LoVo (cell line): Measurements from ENCODE around the gene TSPO2.
"Not testable (repeated sequence)": the region's sequence is repeated elsewhere in the genome, so short reads cannot be mapped to it uniquely, and the experiment has no call there.

ENCODE experiments used
- DNase-seq: peaks from one replicate; pipeline ENCODE4 v3.0.0-alpha.2; 2016; ENCODE audit warnings: low spot score

TSPO2 gene

GRCh38 chr6:41042226-41043055 is at the start of gene TSPO2:
Gene TSPO2 (plus strand): TSS chr6:41042467. CDS start chr6:41042986, 519 bp downstream.
- DNase-seq: no peak

- DNase-seq: no peak
Measured at GRCh38 chr6:40992746-40993145, 49.5 kb upstream of the TSPO2 start.

DNA sequence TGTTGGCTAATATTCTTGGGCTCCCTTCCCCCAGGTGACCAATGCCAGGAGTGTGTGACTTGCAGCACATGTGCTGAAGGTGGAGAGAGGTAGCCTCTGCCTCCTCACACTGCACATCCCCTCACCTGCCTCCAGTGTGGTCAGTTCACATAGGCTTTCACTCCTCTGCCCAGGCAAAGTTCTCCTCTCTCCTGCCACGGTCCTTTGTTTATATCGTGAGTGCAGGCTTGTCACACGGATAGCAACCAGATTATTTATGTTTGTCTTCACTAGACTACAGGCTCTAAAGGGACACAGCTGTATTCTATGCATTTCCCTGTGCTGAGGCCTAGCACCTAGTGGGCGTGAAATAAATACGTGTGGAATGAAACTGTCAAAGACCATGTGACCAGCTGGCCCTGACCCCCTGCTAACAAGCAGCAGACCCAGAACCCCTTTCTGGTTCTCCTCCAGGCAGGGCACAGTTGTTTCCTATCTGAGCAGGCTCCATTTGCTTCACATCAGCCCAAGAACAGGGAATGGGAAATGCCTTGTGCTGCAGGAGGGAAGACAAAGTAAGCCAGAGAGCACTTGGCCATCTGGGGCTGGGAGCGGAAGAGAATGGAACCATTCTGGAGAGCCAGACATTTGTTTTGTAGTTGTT is 45.6 kb upstream of the TSPO2 start:
- DNase-seq: peak; percentile 1

DNA sequence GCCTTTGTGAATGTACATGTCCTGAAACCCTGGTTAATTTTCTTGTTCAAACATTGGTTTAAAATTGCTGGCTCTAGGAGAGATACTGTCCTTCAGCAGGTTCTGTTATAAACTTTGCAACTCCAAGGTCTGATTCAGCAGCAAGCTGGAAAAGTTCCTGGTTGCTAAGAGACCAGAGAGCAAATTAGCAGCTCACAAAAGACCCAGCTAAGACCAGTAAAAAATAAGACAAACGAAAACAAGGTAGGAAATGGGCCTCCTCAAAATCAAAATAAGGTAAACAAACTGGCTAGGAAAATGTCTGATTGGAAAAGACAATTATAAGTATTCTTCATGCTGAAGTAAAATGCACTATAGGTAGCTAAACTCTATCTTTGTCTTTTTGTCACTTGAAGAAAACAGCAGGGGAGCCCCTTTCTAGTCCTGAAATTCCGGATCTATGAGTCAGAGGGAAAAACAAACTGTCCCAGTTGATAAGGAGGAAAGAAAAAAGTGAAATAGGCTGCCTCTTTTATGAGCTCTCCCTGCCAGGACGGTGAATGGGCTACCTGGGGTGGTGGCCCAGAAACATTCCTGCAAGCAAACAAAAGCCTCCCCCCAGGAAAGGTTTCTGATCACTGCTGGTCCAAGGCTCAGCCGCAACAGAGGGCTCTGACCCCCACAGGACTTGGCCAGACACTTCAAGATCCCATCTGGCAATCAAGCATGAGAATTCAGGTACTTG is 44.9 kb upstream of the TSPO2 start:
- peak; percentile 88 for DNase-seq

DNA sequence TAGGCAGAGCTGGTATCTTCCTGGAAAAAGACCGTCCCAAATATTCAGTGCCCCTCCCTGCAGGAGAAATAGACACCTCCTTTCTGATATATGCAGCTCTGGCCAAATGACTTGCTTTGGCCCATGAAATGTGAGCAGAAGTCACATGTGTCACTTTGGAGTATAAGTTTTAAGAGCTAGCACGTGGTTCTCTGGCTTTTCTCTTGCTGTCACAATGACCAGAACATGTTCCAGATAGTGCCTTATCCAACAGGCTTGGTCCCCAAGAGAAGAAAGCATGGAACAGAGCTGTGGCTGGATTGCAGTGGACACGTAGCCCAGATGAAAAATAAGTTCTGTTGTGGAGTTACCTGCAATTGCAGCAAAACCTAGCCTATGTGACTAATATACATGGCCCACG is 43.6 kb upstream of the TSPO2 start:
- DNase-seq: no peak

- DNase-seq: peak; percentile 9
Measured at GRCh38 chr6:40999569-40999968, 42.7 kb upstream of the TSPO2 start.

- DNase-seq: no peak
Measured at GRCh38 chr6:41000248-41000647, 42.0 kb upstream of the TSPO2 start.

- no peak for DNase-seq
Measured at GRCh38 chr6:41002168-41002567, 40.1 kb upstream of the TSPO2 start.

DNA sequence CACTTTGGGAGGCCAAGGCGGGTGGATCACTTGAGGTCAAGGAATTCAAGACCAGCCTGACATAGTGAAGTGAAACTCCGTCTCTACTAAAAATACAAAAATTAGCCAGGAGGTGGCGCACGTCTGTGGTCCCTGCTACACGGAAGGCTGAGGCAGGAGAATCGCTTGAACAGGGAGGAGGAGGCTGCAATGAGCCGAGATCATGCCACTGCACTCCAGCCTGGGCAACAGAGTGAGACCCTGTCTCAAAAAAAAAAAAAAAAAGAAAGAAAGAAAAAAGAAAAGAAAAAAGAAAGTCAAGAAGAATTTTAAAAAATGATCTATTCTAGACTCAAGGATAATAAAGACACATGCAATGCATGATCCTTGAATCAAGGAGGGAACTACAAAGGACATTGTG is 36.0 kb upstream of the TSPO2 start:
- DNase-seq: peak; percentile 50

DNA sequence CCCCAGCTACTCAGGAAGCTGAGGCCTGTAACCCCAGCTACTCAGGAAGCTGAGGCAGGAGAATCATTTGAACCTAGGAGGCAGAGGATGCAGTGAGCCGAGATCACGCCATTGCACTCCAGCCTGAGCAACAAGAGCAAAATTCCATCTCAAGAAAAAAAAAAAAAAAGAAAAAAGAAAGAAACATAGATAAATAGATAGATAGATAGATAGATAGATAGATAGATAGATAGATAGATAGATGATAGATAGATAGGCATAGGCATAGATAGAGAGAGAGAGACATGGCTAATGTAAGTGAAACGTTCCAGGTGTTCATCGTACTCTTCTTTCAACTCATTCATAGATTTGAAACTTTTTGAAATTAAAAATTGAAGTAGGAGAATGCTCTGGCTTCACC is 35.3 kb upstream of the TSPO2 start:
- not testable (repeated sequence) for DNase-seq

GRCh38 chr6:41008011-41008410 is 34.3 kb upstream of the TSPO2 start:
- DNase-seq: no peak

DNA sequence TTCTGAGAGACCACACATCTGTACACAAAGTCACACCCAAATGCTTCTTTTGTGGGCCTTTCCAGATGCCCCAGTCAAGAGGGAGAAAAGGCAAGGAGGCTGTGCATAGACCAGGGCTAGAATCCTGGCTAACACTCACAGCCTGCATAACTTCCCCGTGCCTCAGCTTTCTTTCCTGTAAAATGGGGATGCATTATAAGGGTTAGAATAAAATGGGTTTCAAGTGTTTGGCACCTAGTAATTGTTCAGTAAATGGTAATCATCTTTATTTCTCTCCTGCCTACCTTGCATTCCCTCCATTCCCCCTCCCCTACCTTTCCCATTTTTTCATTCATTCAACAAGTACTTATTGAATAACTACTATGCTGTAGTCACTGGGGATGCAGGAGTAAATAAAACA is 32.6 kb upstream of the TSPO2 start:
- DNase-seq: no peak

GRCh38 chr6:41011673-41012072 is 30.6 kb upstream of the TSPO2 start:
- DNase-seq: no peak

GRCh38 chr6:41013466-41014153 is 28.7 kb upstream of the TSPO2 start:
- no peak for DNase-seq

DNA sequence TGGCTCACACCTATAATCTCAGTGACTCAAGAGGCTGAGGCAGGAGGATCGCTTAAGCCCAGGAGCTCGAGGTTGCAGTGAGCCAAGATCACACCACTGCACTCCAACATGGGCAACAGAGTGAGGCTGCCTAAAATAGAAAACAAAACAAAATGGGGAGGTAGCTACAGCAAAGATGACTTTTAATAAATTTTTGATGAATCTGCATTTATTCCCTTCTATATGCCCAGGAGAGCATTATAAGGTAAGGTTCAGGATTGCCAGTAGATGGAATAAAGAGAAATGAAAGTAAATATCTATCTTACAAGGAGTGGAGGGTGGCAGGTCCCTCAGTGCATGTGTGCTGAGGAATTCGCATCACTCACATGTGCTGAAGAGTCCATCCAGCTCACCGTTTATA is 27.5 kb upstream of the TSPO2 start:
- no peak for DNase-seq

DNA sequence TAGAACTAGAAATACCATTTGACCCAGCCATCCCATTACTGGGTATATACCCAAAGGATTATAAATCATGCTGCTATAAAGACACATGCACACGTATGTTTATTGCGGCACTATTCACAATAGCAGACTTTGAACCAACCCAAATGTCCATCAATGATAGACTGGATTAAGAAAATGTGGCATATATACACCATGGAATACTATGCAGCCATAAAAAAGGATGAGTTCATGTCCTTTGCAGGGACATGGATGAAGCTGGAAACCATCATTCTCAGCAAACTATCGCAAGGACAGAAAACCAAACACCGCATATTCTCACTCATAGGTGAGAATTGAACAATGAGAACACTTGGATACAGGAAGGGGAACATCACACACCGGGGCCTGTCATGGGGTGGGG is 26.4 kb upstream of the TSPO2 start:
- DNase-seq: not testable (repeated sequence)

DNA sequence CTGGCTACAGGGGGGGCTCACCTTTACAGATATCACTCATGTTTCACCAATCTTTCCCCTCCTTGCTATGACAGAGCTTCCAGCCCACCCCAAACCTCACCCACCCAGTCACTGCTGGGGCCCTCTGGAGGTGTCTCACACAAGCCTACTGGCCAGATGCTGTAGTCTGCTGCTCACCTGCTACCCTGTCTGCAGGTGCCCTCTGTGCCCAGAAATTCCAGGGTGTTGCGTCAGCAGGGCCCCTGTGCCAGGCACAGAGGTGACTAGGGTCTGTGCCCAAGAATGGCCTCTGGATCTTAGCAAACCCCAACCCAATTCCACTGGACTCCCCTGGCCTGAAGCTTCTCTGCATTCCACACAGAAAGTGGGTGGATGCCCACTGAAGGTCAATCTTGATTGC is 24.6 kb upstream of the TSPO2 start:
- DNase-seq: no peak

- DNase-seq: peak; percentile 6
Measured at GRCh38 chr6:41021832-41022231, 20.4 kb upstream of the TSPO2 start.

GRCh38 chr6:41022294-41022693 is 20.0 kb upstream of the TSPO2 start:
- no peak for DNase-seq

DNA sequence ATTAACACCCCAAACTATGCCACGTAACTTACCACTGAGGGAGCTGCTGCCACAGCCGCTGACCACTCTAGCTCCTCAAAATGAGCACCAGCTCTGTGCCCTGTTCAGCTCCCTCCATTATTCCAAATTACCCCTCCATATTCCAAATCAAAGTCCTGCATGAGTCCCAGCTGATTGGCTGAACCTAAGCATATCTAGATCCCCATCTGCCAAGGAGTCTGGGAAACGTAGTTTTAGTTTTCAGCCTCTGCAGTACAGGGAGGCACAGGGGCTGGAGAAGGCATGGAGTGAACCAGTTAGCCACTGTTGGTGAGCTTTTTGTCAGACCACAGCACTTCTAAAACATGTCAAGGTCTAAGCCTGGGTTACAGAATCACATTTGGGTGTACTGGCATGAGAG is 19.2 kb upstream of the TSPO2 start:
- DNase-seq: no peak

GRCh38 chr6:41025966-41026530 is 16.2 kb upstream of the TSPO2 start:
- no peak for DNase-seq

DNA sequence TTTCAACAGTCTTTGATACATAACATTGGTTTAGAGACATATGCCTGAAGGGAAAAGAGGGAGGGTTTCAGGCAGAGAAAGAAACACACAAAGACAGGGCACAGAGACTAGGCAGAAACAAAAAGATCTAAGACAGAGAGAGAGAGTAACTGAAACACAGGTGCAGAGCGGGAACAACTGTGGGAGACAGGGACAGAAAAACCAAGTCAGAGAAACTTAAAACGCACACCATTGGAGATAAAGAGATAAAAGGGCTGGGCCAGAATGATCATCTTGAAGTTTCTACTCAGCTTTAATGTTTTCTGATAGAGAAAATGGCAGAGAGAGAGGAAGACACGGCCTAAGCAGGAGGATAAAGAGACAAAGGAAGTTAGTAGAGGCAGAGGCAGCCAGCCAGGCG is 15.0 kb upstream of the TSPO2 start:
- no peak for DNase-seq
